Stimulated activated naive B cell treated with anti-CD40 and anti-IgM and Interleukin-4, amounts not matched to agents 10 μg/mL and 1 μg/mL and 100 μg/mL, for 72 hours (primary cell): ENCODE results near the gene ROS1.
A peak's percentile ranks its signal among the peaks of the same experiment; 100 is the strongest.
"Not testable (repeated sequence)": the region's sequence is repeated elsewhere in the genome, so short reads cannot be mapped to it uniquely, and the experiment has no call there.

Experiments used
- ATAC-seq, 2 donors: fragments of 150-1000 bp; cut with Tn5 transposase; replicated peaks; 2 replicates each; pipeline ENCODE4 v1.10.0; 2021; ENCODE audit warnings: moderate library complexity in 1 of 2
- DNase-seq: peaks from one replicate; pipeline ENCODE4 v3.0.0; 2021
- H3K27ac Mint-ChIP-seq: one replicate; pipeline ENCODE4 v1.8.0; 2022; ENCODE audit warnings: mild to moderate bottlenecking, mixed read lengths
- H3K27me3 Mint-ChIP-seq, 2 donors: one replicate each; pipeline ENCODE4 v1.8.0; 2022; ENCODE audit warnings: mixed read lengths in 2 of 2
- H3K36me3 Mint-ChIP-seq, 2 donors: one replicate each; pipeline ENCODE4 v1.8.0; 2022; ENCODE audit warnings: mixed read lengths in 2 of 2, mild to moderate bottlenecking in 1 of 2
- H3K4me1 Mint-ChIP-seq, 2 donors: one replicate each; pipeline ENCODE4 v1.8.0; 2022; ENCODE audit warnings: mixed read lengths in 2 of 2, mild to moderate bottlenecking in 1 of 2
- H3K4me3 Mint-ChIP-seq, 2 donors: one replicate each; pipeline ENCODE4 v1.8.0; 2022; ENCODE audit warnings: mild to moderate bottlenecking in 2 of 2, mixed read lengths in 2 of 2, moderate library complexity in 1 of 2
- H3K9me3 Mint-ChIP-seq, 2 donors: one replicate each; pipeline ENCODE4 v1.8.0; 2022; ENCODE audit warnings: mixed read lengths in 2 of 2, mild to moderate bottlenecking in 1 of 2

Gene ROS1

DNA sequence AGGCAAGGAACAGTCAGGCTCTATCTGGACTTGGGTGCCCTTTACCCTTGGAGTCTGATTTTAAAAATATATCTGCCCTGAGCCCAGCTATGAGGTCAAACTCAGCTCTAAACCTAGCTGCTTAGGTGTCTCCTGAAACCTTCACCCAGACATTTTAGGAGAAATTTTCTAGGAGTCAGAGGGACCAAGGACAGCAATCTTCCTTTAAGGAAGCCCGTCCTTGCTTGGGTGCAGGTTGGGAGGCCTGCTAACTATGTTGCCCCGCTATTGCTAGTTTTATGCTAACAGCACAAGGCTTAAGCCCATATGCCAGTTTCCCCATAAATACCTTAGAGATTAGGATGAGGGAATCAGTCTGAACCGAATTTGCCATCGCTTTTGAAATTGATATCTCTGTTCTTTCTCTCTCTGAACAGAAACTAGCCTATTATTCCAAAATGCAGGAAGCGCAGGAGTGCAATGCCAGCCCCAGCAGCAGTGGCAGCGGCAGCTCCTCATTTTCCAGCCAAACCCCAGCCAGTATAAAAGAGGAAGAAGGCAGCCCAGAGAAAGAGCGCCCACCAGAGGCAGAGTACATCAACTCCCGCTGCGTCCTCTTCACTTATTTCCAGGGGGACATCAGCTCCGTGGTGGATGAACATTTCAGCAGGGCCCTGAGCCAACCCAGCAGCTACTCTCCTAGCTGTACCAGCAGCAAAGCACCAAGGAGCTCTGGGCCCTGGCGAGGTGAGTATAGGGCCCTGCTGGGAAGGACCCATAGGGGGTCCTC lies 157.8 kb downstream of the ROS1 start:
- DNase-seq = no peak
- Mint-ChIP-seq H3K27ac (no peak overlapping the region), H3K4me3 (no peak overlapping the region), H3K9me3 (no peaks in the 10 kb centered on the region), H3K36me3 (no peaks in the 10 kb centered on the region), H3K27me3 (peaks cover 62 to 87% of the 10 kb centered on the region in 2 donors), H3K4me1 (peaks cover 16 to 33% of the 10 kb centered on the region in 2 donors)
- ATAC-seq = no peak

DNA sequence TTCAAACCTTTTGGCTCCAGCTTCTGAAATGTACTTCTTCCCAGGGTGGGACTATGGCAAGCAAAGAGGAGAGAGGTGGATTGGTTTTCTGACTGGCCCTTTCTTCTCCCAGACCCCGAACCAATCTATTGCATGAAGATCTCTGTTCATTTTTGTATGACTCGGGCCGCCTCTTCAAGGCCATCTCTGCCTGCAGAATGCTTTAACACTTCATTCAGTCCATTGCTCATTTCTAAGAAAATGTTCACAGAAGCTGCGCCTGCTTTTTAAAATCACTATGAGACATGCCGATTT lies 158.7 kb downstream of the ROS1 start:
- Mint-ChIP-seq H3K27me3 (peaks cover 58 to 83% of the 10 kb centered on the region in 2 donors), H3K36me3 (no peaks in the 10 kb centered on the region), H3K27ac (no peak overlapping the region), H3K9me3 (no peaks in the 10 kb centered on the region), H3K4me3 (no peak overlapping the region), H3K4me1 (peaks cover 13 to 33% of the 10 kb centered on the region in 2 donors)
- ATAC-seq (no peak), DNase-seq (no peak)

DNA sequence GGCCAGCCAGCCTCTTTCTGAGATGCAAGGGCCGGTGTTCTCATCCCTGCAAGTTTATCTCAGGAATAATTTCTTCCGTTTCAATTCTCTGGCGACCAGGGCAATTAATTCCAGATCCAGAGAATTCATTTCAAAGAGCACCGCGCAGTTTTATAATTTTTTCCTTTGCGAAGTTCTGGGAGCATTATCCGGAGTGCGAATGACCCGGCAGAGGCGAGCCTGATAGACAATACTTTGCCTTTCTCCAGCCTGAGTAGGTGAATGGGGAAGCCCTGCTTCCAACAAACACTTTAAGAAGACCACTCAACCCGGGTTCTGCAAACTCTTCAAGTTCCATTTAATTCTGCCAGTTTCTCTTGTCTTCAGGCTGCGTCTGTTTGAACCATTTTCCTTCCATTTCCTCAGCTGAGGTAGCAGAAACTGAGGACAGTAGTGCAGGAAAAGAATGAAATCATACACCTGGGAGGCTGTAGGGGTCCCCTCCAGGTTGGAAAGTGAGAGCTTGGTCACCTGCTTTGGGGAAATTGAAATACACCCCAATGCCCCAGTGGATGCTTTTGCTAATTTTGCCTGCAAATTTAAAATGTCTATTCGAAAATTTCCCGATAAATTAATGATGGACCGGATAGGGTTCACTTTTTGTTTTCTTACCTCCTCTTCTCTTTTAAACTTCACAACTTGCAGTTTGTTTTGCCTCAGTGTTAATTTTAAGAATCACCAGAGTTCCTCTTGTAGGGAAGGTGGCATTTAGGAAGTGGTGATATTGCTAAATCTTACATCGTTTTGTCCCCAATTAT lies 159.3 kb downstream of the ROS1 start:
- Mint-ChIP-seq H3K27me3 (peaks cover 56 to 85% of the 10 kb centered on the region in 2 donors), H3K4me3 (peak overlapping the region in 1 of 2 donors; percentile 28)

DNA sequence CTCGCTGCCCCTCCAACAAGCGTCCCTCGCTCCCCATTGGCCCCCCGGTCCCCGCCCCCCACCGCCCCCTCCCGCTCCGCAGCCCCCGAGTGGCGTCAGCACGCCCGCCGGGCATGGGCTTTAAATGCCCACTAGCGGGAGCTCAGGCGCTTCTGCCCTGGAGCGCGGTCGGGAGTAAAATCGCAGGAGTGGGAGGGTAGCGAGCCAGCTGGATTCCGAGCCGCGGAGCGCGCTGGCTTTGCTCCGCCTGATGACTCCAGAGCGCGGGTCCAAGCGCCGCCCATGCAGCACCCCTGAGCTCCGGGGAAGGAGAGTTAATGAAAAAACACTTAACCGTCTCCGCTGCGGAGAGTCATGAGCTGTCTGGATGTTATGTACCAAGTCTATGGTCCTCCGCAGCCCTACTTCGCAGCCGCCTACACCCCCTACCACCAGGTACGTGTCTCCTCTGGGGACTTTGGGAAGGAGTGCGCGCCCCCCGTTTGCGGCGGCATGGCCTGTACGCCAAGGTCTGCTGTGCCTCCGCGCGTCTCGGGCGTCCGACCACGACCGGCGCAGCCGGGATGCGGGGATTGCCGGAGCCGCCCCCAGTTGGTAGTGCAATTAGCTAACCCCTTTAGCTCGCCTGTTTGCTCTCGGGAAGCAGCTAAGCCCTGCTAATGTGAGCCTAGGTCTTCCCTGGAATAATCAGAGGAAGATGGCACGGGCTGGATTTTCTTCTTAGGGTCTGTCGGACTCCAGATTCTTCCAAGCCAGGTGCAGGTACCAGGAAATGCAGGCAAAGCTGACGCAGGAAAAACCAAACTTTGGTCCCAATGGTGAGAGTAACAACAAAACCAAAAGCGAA lies 160.1 kb downstream of the ROS1 start, which contains the start of gene VGLL2:
Gene VGLL2 (plus strand): TSS at position 149 of the 847 bp plus-strand sequence. CDS start 206 bp downstream, at position 355.
- DNase-seq (peak; percentile 2), ATAC-seq (peak; percentile 31 to 35)
- H3K4me1 Mint-ChIP-seq = peaks cover 12 to 33% of the 10 kb centered on the region in 2 donors
- H3K4me3 Mint-ChIP-seq = peak within 1 kb of the TSS; percentile 55 to 73
- peaks cover 56 to 80% of the 10 kb centered on the region in 2 donors for H3K27me3 Mint-ChIP-seq
- no peaks in the 10 kb centered on the region for H3K36me3 Mint-ChIP-seq
- H3K27ac Mint-ChIP-seq = no peak within 1 kb of the TSS
- no peaks in the 10 kb centered on the region for H3K9me3 Mint-ChIP-seq

More for the DNA sequence above, 159.3 kb downstream of the ROS1 start:
- ATAC-seq (no peak), DNase-seq (no peak)
- no peaks in the 10 kb centered on the region for H3K9me3 Mint-ChIP-seq
- H3K4me1 Mint-ChIP-seq = peaks cover 12 to 33% of the 10 kb centered on the region in 2 donors
- H3K27ac Mint-ChIP-seq = no peak overlapping the region
- no peaks in the 10 kb centered on the region for H3K36me3 Mint-ChIP-seq

DNA sequence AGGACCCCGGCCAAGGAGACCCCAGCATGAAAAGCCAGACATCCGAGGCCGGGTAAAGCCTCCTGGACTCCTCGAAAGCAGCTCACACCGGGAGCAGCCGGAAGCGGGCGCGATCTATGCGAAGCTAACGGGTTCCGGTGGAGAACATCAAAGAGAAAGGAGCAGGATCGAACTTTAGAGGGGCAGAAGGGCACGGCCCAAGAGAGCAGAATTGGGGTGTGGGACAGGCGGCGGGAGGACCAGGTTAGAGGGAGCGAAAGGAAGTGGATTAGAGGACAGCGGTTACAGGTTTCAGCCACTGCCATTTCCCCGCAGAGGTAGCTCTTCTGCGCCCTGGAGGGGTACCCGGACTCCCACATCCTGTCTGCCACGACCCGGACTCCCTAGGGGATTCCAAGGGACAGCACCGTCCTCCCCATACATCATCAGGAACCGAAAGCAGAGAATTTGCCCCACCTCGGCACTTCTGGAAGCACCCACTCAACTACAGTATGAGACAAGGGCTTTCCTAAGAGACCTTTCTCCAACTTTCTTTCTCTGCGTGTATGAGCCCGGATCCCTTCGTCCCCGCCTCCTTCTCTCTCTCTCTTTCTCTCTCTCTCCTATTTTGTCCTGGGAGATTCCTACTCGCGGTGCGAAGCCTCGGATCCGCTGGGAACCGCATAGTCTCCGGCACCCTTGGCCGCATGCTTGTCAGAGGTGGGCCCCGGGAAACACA lies 160.9 kb downstream of the ROS1 start:
- no peaks in the 10 kb centered on the region for H3K36me3 Mint-ChIP-seq
- no peak overlapping the region for H3K27ac Mint-ChIP-seq
- peak overlapping the region; percentile 55 to 73 for H3K4me3 Mint-ChIP-seq
- peaks cover 12 to 33% of the 10 kb centered on the region in 2 donors for H3K4me1 Mint-ChIP-seq
- H3K9me3 Mint-ChIP-seq = no peaks in the 10 kb centered on the region
- peak; percentile 87 to 88 for ATAC-seq
- DNase-seq = peak; percentile 65
- peaks cover 54 to 77% of the 10 kb centered on the region in 2 donors for H3K27me3 Mint-ChIP-seq

DNA sequence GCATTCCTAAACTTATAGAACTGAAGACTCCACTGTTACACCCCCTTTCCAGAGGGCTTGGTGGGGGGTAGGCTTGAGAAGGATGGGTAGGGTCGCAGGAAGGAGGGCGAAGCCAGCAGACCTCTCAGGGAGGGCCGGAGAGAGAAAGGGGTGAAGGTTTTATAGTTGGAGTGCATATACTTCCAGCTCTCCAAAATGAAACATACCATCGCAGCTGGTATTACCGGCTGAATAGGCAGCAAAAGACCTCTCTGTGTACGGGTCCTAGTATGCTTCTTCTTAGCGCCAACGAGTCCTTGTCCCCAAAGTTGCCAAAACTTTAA lies 161.4 kb downstream of the ROS1 start:
- peak overlapping the region; percentile 55 to 73 for H3K4me3 Mint-ChIP-seq
- no peaks in the 10 kb centered on the region for H3K9me3 Mint-ChIP-seq
- peaks cover 50 to 78% of the 10 kb centered on the region in 2 donors for H3K27me3 Mint-ChIP-seq
- DNase-seq (no peak), ATAC-seq (peak; percentile 1 to 13)
- no peaks in the 10 kb centered on the region for H3K36me3 Mint-ChIP-seq
- H3K4me1 Mint-ChIP-seq = peaks cover 12 to 33% of the 10 kb centered on the region in 2 donors
- H3K27ac Mint-ChIP-seq = no peak overlapping the region

DNA sequence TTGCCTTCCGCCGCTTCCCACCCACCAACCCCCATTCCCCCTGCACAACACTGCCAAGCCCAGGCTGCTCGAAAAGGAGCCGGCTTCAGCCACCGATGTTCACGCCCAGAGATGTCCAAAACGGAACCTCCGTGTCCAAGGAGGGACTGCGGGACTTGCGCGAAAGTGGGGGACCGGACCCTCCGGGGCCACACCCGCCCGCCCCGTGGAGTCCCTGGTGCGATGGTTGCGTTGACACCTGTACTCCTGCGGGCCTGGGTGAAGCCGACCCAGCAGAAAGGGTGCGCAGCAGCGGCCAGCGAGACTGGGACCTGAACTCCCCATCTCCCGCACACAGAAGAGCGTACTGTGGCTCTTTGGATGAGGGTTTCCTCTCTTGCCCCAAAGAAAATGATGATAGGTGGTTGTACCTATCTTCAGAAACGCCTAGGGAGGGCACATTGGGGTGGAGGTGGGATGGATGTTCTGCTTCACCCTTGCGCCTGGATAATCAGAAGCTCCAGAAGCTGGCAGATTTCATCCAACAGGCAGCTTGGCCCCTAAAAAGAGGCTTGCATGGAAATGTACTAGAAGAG lies 162.3 kb downstream of the ROS1 start:
- H3K36me3 Mint-ChIP-seq = no peaks in the 10 kb centered on the region
- H3K4me3 Mint-ChIP-seq = no peak overlapping the region
- peaks cover 12 to 33% of the 10 kb centered on the region in 2 donors for H3K4me1 Mint-ChIP-seq
- H3K9me3 Mint-ChIP-seq = no peaks in the 10 kb centered on the region
- no peak for DNase-seq
- H3K27ac Mint-ChIP-seq = no peak overlapping the region
- ATAC-seq = no peak
- H3K27me3 Mint-ChIP-seq = peaks cover 42 to 70% of the 10 kb centered on the region in 2 donors

DNA sequence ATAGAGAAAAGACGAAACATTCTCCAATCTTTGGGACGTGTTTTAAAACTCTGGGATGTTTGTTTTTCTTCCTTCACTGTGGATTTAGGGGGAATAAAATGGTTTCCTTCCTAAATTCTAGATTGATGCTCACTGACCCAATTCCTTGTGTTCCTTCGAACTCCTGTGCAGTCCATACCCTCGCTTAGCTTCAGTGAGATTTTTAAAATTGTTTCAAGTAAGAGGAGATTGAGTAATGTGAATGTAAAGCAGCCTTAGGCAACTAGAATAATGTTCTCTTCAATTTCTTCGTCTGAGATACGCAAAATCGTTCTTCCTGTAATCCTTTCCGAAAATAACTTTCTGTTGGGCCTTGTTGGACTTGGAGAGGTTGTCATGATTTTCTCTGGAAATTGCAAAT lies 162.9 kb downstream of the ROS1 start:
- Mint-ChIP-seq H3K4me1 (peaks cover 12 to 33% of the 10 kb centered on the region in 2 donors), H3K36me3 (no peaks in the 10 kb centered on the region), H3K9me3 (no peaks in the 10 kb centered on the region), H3K27ac (no peak overlapping the region), H3K27me3 (peaks cover 36 to 64% of the 10 kb centered on the region in 2 donors), H3K4me3 (no peak overlapping the region)
- DNase-seq (no peak), ATAC-seq (no peak)

DNA sequence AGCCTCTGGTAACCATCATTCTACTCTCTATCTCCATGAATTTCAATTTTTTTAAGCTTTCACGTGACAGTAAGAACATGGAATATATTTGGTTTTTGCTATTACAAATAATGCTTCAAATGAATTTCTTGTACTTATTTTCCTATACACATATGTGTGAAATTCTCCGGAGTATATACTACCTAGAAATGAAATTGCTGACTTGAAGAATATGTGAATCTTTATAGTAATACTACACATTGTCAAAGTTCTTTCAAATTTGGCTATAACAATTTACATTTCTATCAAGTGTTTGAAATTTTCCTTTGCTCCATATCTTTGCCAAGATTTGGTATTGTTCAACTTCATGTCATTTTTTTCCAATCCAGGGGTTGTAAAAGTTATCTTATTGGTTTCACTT lies 172.0 kb downstream of the ROS1 start:
- no peak overlapping the region for H3K27ac Mint-ChIP-seq
- H3K27me3 Mint-ChIP-seq = no peaks in the 10 kb centered on the region
- ATAC-seq (no peak), DNase-seq (no peak)
- no peaks in the 10 kb centered on the region for H3K4me1 Mint-ChIP-seq
- no peaks in the 10 kb centered on the region for H3K36me3 Mint-ChIP-seq
- no peak overlapping the region for H3K4me3 Mint-ChIP-seq
- peaks cover 3 to 4% of the 10 kb centered on the region in 2 donors for H3K9me3 Mint-ChIP-seq

DNA sequence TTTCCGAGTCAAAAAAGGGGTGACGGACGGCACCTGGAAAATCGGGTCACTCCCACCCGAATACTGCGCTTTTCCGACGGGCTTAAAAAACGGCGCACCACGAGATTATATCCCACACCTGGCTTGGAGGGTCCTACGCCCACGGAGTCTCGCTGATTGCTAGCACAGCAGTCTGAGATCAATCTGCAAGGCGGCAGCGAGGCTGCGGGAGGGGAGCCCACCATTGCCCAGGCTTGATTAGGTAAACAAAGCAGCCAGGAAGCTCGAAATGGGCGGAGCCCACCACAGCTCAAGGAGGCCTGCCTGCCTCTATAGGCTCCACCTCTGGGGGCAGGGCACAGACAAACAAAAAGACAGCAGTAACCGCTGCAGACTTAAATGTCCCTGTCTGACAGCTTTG lies 180.8 kb downstream of the ROS1 start:
- not testable (repeated sequence) for H3K27me3 Mint-ChIP-seq, DNase-seq, H3K27ac Mint-ChIP-seq, H3K4me1 Mint-ChIP-seq, H3K36me3 Mint-ChIP-seq, H3K9me3 Mint-ChIP-seq, ATAC-seq
- H3K4me3 Mint-ChIP-seq = peak overlapping the region in 1 of 2 donors; percentile 73

DNA sequence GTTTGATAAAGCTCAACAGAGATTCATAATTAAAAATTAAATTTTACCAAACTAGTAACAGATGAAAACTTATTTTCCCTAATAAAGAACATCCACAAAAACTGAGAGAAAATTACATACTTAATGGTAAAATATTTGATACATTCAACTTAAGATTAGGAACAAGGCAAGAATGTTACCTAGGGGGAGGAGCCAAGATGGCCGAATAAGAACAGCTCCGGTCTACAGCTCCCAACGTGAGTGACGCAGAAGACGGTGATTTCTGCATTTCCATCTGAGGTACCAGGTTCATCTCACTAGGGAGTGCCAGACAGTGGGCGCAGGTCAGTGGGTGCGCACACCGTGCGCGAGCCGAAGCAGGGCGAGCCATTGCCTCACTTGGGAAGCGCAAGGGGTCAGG lies 181.2 kb downstream of the ROS1 start:
- H3K27me3 Mint-ChIP-seq, ATAC-seq, H3K9me3 Mint-ChIP-seq, H3K4me1 Mint-ChIP-seq, H3K36me3 Mint-ChIP-seq, H3K27ac Mint-ChIP-seq, DNase-seq: not testable (repeated sequence)
- H3K4me3 Mint-ChIP-seq = peak overlapping the region in 1 of 2 donors; percentile 73
